Lower leg skin (tissue), 3 donors: ENCODE measurements around the gene LRP1B.

Experiments used
- CTCF ChIP-seq, 3 donors: fragments of 450-650 bp; IDR thresholded peaks; one replicate each; pipeline ENCODE4 v1.5.1; 2016; ENCODE audit warnings: antibody characterized with exemption in 3 of 3, mild to moderate bottlenecking in 3 of 3, moderate library complexity in 2 of 3
- POLR2A ChIP-seq, 2 donors: fragments of 450-650 bp; IDR thresholded peaks; one replicate each; pipeline ENCODE4 v1.6.1; 2016 to 2017; ENCODE audit warnings: antibody characterized with exemption in 2 of 2, mild to moderate bottlenecking in 1 of 2, moderate library complexity in 1 of 2

- no peak for TF ChIP-seq CTCF (IDR thresholded peaks at IDR 0.05)
- no peak for TF ChIP-seq POLR2A (IDR thresholded peaks at IDR 0.05)
Observed at GRCh38 chr2:140918426-140918825, 1212.4 kb downstream of the LRP1B start.
